Psoas muscle (tissue), 8 donors: ENCODE measurements around the gene GIT1. TPM values are rescaled to one million over a fixed set of nuclear protein-coding genes. Genes with fewer than 3 reads are reported as not detected.

Experiments
- ATAC-seq, 4 donors: fragments of 200-7000 bp; cut with Tn5 transposase; one replicate each; pipeline ENCODE4 v1.9.1; 2020; ENCODE audit warnings: moderate library complexity in 3 of 4, mild to moderate bottlenecking in 2 of 4
- DNase-seq, 2 donors: peaks; one replicate each; pipeline ENCODE4 v3.0.0-alpha.2; 2020
- H3K27ac ChIP-seq: fragments of 200-600 bp; one replicate; pipeline ENCODE4 v1.8.0; 2022
- H3K27me3 ChIP-seq, 3 donors: fragments of 200-600 bp in 1 of 3; one replicate each; pipeline versions ENCODE4 v1.6.1 to v1.8.0; 2013 to 2022; ENCODE audit warnings: low read length in 2 of 3, mild to moderate bottlenecking in 2 of 3, moderate library complexity in 1 of 3; ENCODE audit not compliant: insufficient read depth in 3 of 3
- H3K36me3 ChIP-seq, 2 donors: fragments of 200-600 bp in 1 of 2; one replicate each; pipeline versions ENCODE4 v1.6.1 to v1.8.0; 2013 to 2022; ENCODE audit warnings: low read depth in 1 of 2, mild to moderate bottlenecking in 1 of 2, moderate library complexity in 1 of 2; ENCODE audit not compliant: insufficient read depth in 1 of 2
- H3K4me1 ChIP-seq: fragments of 200-600 bp; one replicate; pipeline ENCODE4 v1.8.0; 2022
- H3K4me3 ChIP-seq: fragments of 200-600 bp; one replicate; pipeline ENCODE4 v1.8.0; 2022; ENCODE audit warnings: mild to moderate bottlenecking
- H3K9me3 ChIP-seq: fragments of 200-600 bp; one replicate; pipeline ENCODE4 v1.8.0; 2022
- WGBS, 3 donors: extraction: QIAGEN DNeasy Blood & Tissue Kit; methylation state at CpG; one replicate each; pipeline versions ENCODE4 v1.1.6 to v1.1.7; 2013; 5-methylcytosine and 5-hydroxymethylcytosine counted together
- intact Hi-C, 2 donors: fragments of 100-400 bp; cut with DNase I; formaldehyde crosslinking; loops; one replicate each; pipeline versions ENCODE4 v1.11.0 to v1.14.2; 2022
- polyA plus RNA-seq, 3 donors: library from polyadenylated mRNA; stranded (reverse); fragments of 200-250 nt; gene quantifications; one replicate each; pipeline ENCODE4 v1.2.3, GENCODE V29; 2013
- total RNA-seq, 4 donors: library from RNA; stranded (reverse); fragmentation: NEBNext Ultra II Directional in 2 of 4; extraction: Animal tissue kit (Norgen Biotek cat#: 25700) in 2 of 4; gene quantifications; one replicate each; pipeline versions ENCODE4 v1.2.1 to v1.2.4, GENCODE V29; 2021 to 2023
- TF ChIP-seq, protein P1 (sequence below): fragments of 200-600 bp; IDR thresholded peaks from one replicate; pipeline ENCODE4 v1.8.0; 2022; ENCODE audit warnings: antibody characterized with exemption
- donor health status: healthy with polysubstance abuse.
- donor health status: DM: no; HTN: no; CAD: no; lungs with moderate emphysema.
- donor health status: Bipolar disorder and iron deficiency.
- donor health status: healthy.
- donor health status: DM: yes; HTN: yes; CAD: no.
- donor health status: DM: no; HTN: no; CAD: no.
- donor health status: DM: no; HTN: no; CAD: no.
- donor health status: DM: yes; HTN: yes; CAD: no.

GIT1 gene
- total and polyA plus RNA-seq, 7 donors = 24.3 to 46.0 (median 33.5) TPM

DNA sequence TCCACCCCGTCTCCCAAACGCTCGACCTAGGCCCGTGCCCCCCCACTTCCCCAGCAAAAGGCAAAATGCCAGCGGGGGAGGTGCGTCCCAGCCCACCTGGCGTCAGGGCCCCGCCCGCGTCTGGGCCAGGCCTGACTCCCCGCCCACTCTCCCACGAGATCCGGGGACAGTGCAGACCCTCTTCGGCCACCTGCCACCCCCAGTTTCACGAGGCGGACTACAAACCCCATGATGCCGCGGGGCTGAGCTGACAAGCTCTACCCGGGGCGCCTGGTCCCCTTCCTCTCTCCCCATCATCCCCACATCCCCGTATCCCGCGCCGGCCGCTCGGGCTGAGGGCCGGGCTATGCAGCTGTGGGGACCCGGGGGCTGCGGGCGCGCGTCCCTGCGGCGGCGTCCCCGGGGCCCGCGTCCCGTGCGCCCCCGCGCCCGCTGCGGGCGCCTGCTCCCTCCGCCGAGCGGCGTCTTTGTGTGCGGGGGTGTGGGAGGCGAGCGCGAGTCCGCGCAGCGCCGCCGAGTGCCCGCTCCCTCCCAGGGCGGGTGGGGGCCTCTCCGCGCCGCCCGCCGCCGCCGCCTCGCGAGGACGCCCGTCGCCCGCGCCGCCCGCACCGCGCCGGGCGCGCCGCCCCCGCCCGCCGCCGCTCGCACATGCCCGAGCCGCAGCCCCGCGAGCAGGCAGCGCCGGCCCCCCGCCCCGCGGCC is 3.6 kb upstream of the GIT1 start, which contains the start of gene ANKRD13B:
ANKRD13B (plus strand) TSS at position 283 of the 702 bp plus-strand sequence. CDS start 490 bp downstream, outside the sequence.
- intact Hi-C loops = no loop called here
- Histone ChIP-seq H3K27me3 (no peaks in the 10 kb centered on the region), H3K9me3 (no peaks in the 10 kb centered on the region), H3K4me1 (peaks cover 50% of the 10 kb centered on the region), H3K27ac (peak within 1 kb of the TSS; percentile 89), H3K4me3 (peak within 1 kb of the TSS; percentile 84), H3K36me3 (no peaks in the 10 kb centered on the region)
- ATAC-seq = no peak
- DNase-seq = peak; percentile 52 to 74
- TF ChIP-seq, protein P1, sequence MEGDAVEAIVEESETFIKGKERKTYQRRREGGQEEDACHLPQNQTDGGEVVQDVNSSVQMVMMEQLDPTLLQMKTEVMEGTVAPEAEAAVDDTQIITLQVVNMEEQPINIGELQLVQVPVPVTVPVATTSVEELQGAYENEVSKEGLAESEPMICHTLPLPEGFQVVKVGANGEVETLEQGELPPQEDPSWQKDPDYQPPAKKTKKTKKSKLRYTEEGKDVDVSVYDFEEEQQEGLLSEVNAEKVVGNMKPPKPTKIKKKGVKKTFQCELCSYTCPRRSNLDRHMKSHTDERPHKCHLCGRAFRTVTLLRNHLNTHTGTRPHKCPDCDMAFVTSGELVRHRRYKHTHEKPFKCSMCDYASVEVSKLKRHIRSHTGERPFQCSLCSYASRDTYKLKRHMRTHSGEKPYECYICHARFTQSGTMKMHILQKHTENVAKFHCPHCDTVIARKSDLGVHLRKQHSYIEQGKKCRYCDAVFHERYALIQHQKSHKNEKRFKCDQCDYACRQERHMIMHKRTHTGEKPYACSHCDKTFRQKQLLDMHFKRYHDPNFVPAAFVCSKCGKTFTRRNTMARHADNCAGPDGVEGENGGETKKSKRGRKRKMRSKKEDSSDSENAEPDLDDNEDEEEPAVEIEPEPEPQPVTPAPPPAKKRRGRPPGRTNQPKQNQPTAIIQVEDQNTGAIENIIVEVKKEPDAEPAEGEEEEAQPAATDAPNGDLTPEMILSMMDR = no peak
- 0 to 3% (median 0%) methylated on average over 22 to 94 of the region's 96 CpGs for WGBS, 3 donors

- peak; percentile 88 to 94 for DNase-seq
- no peaks in the 10 kb centered on the region for H3K36me3 ChIP-seq
- H3K4me3 ChIP-seq = peak overlapping the region; percentile 84
- intact Hi-C loops = no loop called here
- WGBS, 3 donors = 8 to 11% (median 10%) methylated on average over 20 to 25 of the region's 25 CpGs
- H3K4me1 ChIP-seq = peaks cover 60% of the 10 kb centered on the region
- H3K27ac ChIP-seq = peak overlapping the region; percentile 89
- ATAC-seq = peak; percentile 66 to 80 (median 72)
- H3K27me3 ChIP-seq = no peaks in the 10 kb centered on the region
- H3K9me3 ChIP-seq = no peaks in the 10 kb centered on the region
- TF ChIP-seq, protein P1 = peak; percentile 93
These were observed 2.5 kb upstream of the GIT1 start for GRCh38 chr17:29591737-29592608.

DNA sequence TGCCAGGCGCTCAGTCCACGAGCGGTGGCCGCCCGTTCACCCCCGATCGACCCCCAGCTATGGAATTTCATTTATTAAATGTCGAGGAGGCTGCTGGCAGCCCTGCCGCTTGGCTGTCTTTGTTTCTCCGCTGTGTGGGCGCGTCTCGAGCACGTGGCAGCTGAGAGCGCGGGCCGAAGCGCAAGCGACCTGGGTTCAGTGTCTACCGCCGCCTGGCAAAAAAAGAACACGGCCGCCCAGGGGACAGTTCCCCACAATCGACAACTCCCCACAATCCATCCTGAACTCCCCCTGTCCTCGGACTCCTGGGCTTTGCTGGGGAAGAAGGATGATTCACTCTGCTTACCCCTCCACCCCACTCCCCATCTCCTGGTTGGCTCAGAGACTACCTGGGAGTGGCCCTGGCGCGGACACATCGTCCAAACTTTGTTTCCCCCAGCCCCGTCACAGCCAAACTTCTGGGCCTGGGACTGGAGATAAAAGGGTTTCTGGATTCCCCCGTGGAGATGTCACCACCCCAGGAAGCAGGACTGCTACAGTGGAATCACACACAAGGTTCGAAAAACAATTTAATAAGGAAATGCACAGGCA is 1.8 kb upstream of the GIT1 start:
- peak; percentile 62 to 75 for DNase-seq
- Histone ChIP-seq H3K9me3 (no peaks in the 10 kb centered on the region), H3K4me1 (peaks cover 68% of the 10 kb centered on the region), H3K27ac (peak overlapping the region; percentile 89), H3K27me3 (no peaks in the 10 kb centered on the region), H3K4me3 (peak overlapping the region; percentile 84), H3K36me3 (no peaks in the 10 kb centered on the region)
- ATAC-seq = peak in 3 of 4 donors; percentile 4 to 26 (median 16)
- WGBS, 3 donors = 5 to 17% (median 7%) methylated on average over 31 of the region's 31 CpGs
- intact Hi-C loops = no loop called here
- TF ChIP-seq, protein P1 = no peak

DNA sequence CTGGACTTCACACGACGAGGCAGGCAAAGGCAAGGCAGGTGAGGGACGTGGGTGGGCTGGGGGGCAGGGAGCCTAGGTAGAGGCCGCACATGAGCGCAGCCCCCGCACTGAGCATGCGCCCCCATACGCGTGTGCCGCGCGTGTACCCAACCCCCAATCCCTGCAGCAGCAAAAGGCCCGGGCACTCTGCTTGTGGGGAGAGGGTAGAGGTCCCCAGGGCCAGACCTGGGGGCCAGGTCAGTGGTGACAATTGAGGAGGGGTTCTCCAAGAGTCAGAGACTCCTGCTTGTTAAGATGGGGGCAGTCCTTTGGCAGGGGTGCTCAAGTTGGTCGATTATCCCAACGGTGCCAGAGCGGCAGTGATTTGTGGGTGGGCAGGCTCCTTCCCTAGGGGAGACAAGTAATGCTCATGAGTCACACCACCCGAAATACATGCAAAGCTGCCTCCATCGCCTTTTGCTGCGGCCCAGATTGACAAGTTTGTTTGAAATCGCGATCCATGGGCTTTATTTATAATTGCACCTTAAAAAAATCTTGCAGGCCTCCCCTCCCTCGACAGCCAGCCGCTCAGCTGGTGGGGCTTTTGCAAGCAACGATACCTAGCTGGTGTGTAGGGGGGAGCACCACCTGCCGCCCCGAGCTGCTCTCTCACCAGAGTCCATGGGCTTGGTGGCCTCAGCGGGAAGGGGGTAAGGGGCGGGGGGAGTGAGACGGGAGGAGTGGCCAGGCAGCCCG is 1.1 kb upstream of the GIT1 start:
- Histone ChIP-seq H3K4me1 (peaks cover 71% of the 10 kb centered on the region), H3K27ac (peak overlapping the region; percentile 89), H3K36me3 (no peaks in the 10 kb centered on the region), H3K9me3 (no peaks in the 10 kb centered on the region), H3K27me3 (no peaks in the 10 kb centered on the region), H3K4me3 (peak overlapping the region; percentile 84)
- DNase-seq (peak in 1 of 2 donors; percentile 43), ATAC-seq (peak in 3 of 4 donors; percentile 29 to 57 (median 50))
- WGBS, 3 donors = 13 to 29% (median 18%) methylated on average over 29 to 30 of the region's 30 CpGs
- TF ChIP-seq, protein P1 = no peak
- intact Hi-C loops = no loop called here
